GM12873 (cell line): ENCODE data around the gene OTOG.

Source experiments
- TF ChIP-seq, protein P1 (sequence below): IDR thresholded peaks from 2 replicates; pipeline ENCODE4 v1.5.1; 2012; ENCODE audit warnings: low read depth, mild to moderate bottlenecking, moderate library complexity, low read length, control low read depth; ENCODE audit not compliant: insufficient read depth; ENCODE audit errors: missing control alignments

The OTOG gene

DNA sequence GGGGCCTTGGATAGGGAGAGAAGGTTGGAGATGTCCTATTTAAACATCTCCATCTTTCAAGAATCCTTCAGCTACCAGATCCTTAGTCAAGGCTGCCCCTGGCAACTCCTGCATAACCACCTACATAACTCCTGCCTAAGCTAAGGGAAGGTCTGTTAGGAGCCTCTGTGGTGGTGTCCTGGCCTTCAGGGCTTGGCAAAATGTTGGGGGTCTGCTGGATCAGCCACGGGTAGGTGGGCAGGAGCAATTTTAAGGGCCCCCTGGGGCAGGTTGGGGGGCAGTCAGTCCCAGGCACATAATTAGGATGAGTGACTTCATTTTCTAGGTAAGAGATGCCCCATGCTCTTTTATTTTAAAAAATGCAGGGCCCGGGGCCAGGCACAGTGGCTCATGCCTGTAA lies 28.7 kb upstream of the OTOG start:
- TF ChIP-seq, protein P1, sequence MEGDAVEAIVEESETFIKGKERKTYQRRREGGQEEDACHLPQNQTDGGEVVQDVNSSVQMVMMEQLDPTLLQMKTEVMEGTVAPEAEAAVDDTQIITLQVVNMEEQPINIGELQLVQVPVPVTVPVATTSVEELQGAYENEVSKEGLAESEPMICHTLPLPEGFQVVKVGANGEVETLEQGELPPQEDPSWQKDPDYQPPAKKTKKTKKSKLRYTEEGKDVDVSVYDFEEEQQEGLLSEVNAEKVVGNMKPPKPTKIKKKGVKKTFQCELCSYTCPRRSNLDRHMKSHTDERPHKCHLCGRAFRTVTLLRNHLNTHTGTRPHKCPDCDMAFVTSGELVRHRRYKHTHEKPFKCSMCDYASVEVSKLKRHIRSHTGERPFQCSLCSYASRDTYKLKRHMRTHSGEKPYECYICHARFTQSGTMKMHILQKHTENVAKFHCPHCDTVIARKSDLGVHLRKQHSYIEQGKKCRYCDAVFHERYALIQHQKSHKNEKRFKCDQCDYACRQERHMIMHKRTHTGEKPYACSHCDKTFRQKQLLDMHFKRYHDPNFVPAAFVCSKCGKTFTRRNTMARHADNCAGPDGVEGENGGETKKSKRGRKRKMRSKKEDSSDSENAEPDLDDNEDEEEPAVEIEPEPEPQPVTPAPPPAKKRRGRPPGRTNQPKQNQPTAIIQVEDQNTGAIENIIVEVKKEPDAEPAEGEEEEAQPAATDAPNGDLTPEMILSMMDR, result no peak

DNA sequence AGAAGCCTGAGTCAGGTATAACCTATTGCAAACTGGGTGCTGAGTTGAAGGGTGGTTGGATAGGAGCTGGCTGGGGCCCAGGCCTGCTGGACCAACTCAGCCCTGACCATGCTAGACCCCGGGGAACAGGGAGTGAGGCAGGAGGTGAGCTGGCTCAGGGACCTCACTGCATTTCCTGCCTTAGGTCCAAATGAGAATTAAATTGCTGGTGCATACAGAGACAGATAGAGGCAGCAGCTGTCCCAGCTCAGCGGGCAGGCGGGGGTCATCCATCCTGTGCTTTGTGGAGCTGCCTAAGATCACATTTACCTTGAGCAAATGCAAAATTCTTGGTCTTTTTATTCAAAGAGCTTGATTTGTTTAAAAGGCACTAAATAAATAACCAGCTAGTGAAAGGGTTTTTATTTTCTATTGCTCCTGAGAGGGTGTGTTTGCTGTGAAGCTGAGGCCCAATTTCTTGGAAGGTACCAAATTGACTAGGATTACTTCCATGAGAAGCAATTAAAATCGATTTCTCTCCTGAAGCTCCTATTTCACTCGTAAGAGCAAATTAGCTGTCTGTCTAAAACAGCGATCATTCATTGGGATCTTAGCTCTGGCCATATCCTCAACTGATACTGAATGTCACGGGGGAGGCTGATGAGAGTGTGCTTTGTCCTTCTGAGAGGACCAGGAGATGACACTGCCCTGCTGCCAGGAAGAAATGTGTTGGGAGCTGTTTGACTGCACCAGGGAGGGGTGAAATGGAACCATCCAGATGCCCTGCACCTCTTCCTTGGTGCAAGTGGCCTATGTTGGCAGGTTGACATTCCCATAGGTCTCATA lies 27.8 kb upstream of the OTOG start:
- TF ChIP-seq, protein P1, result no peak

DNA sequence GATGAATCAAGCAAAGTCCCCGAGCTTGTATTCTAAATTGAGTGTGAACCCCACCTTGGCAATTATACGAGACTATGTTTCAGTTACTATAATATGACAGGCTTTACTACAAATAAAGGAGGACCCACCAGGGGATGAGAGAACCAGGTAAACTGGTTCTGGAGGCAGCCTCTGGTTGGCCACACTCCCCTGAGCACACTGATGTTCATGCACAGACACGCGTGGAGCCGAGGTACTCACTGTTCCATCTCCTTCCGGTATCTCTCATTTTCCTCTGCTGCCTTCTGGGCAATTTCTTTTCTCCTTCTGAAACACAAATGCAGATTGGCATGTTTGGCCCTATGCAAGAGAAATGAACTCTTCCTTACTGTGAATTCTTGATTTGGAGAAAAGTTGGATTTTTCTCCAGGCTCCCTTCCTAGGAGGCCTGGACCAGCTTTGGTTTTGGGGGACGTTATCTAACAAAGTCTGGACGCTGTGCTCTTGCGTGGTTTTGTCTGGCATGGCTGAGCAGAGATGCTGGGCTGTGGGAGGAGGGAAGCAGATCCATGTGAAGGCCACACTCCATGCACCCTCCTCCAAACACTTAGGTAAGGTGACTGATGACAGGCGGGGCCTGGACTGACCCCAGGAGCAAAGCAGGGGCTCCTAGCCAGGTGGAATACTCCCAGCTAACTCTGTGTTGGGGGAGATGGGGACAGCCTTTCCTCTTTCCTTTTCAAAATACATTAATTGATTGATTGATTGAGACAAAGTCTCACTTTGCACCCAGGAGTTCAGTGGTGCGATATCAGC lies 25.8 kb upstream of the OTOG start:
- TF ChIP-seq, protein P1, result no peak

DNA sequence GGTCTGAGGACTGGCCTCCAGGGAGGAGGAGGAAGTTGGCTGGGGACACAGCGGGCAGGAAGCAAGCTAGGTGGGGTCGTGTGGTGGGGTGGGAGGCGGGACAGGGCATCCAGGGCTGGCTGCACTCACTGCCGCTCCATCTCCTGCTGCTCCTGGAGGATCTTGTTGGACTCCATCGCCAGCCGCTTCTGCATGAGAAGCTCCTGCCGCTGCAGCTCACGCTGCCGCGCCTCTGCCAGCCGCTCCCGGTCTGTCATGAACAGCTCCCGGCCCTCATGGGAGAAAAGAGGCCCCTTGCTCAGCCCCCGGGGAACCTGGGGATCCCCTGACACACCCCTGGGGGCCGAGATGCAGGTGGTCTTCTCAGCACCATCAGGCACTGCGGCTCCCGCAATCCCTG lies 24.4 kb upstream of the OTOG start:
- TF ChIP-seq, protein P1, result no peak

DNA sequence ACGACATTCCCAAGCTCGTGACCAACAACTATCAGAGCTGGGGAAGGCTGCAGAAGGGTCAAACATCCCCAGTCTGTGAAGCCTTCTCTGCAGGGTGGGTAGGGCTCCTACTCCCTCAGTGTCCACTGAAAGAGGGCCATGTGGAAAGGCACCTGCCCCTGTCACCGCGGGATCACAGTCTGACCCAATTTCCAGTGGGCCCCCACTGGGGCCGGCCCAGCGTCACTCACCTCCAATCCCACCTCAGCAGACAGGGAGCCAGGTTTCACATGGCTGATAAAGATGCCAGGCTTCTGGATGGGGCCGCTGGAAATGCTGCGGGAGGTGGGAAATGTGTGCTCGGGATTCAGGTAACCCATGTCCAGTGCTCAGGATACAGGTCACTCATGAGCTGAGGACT lies 22.8 kb upstream of the OTOG start:
- TF ChIP-seq, protein P1, result no peak

DNA sequence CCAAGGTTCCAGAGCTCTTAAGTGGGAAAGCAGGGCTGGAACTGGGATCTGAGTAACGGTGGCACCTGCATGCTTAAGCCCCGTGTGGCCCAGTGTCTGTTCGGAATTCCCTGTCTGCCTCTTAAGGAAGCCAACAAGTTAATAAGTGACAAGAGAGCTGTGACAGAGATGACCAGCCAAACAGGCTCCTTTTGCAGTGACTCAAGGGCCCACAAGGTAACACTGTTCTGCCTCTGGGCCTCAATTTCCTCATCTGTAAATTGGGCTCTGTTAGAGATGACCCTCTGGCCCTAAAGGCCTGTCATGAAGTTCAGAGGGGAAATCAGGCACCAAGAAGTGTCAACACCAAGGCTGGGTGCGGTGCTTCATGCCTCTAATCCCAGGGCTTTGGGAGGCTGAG lies 21.5 kb upstream of the OTOG start:
- TF ChIP-seq, protein P1, result no peak

DNA sequence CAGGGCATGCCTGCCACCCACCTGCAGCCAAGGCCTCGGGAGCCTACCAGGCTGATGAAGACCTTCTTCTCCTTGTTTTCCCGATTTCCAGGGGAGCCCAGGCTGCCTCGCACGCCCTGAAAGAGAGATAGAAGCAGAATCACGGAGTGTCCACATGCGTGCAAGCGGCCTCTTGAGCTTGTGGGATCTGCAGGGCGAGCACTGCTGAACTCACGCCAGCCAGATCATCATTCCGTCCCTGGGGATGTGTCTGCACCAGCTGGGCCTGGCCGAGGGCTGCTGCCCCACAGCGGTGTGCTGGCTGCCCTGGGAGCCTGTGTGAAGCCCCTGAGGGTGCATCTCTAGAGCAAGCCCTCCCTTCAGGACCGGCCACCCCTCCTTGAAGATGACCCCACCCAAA lies 20.7 kb upstream of the OTOG start:
- TF ChIP-seq, protein P1, result no peak
